Measurements from ENCODE around the gene C12orf60.

Gene C12orf60

DNA sequence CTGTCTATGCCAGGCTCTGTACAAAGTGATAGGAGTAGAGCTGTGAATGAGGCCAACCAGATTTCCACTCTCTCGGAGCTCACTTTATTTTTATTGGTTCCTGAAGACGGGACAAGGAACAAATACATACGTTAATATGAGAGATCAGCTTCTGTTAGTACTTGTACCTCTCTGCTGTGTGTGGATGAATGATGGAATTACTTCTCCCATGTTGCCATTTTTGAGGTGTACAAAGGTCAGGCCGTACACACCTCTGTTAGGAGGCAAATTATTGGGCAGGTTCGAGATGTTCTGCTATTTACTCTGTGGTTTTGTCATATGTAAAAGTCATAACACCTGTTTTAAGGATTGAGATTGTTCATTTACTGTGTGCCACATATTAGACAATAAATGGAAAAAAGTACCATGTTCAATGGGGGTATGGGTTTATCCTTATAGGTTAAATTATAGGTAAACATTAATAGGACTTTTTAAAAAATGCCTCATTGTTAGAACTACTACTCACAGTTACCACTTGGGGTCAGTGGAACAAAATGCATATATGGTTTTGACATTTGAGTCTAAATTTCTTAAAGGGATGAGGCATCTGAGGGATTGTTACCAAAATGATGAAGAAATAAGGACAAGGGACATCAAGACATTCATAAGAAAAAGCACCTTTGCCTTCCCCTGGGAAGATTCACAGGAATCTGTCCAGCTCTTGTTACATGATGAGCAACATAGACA lies 27.1 kb upstream of the C12orf60 start:
- in situ Hi-C loops (cut with MboI; ENCODE audit: low sequenced_read_pairs), result no loop called here

DNA sequence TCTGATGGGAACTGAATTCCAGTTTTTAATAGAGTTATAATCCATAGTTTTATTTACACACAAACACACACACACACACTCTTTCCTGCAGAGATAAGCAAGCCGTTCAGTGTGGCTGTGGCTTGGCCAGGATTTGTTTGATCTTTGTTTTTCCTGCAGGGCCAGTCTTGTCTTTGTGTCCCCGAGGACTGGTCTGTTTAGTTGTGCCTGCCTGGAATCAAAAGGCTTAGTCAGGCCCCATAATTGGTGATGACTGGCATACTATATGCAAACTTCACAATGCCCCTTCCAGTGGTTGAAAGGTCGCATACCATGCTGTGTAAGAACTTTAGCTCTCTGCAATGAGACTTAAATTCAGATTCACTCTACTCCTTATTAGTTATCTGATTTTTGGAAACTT lies 26.2 kb upstream of the C12orf60 start:
- in situ Hi-C loops (cut with MboI; ENCODE audit: low sequenced_read_pairs), result no loop called here

DNA sequence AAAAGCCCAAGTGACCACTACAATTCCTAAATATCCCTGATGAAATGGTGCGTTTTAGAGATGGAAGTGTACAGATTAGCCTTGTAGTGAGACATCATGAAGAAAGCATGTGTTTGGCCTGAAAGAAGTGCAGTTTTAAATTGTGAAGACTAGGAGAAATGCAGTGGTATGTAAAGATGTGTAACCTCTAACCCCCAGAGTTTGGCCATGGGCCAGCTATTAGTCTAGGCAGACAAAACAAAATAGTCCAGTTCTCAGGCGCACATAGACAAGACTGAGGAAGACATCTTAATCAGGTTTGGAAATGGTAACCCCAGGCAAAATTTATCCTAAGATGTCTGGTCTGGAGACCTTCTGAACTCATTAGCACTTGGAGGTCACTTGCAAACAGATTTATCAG lies 23.6 kb upstream of the C12orf60 start:
- in situ Hi-C loops (cut with MboI; ENCODE audit: low sequenced_read_pairs), result no loop called here

DNA sequence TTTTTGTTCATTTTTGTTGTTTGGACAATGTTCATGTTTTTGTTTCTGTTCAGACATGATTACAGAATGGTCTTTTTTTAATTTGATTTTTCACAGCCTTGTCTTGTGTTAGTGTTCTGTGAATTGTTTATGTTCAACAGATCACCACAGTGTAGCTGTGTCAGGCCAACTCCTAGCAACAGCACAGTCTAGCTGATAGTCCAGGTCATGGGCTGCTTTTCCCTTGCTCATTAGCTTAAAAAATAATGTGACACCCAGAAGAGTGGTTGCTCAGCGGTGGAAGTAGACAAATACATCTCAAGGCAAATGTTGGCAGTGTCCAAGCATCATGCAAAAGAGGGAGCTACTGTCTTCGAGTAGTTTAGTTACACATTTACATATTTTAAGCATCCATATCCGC lies 22.6 kb upstream of the C12orf60 start:
- in situ Hi-C loops (cut with MboI; ENCODE audit: low sequenced_read_pairs), result no loop called here

DNA sequence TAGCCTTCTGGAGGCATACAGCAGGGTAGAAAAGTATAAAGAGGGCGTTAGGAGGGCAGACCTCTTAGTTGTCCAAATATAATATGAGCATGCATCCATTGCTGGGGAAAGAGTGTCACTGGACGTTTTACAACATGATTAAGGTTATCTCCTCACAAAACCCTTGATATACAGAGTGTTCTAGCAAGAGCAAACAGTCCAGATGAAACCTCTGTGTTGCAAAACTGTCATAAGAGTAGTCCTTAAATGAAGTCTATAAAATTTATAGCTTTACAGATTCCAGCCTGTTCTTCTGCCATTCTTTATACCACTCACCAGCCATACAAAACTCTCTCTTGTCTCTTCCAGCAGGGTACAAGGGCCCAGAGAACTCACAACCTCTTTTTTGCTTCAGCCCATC lies 21.9 kb upstream of the C12orf60 start:
- in situ Hi-C loops (cut with MboI; ENCODE audit: low sequenced_read_pairs), result no loop called here

DNA sequence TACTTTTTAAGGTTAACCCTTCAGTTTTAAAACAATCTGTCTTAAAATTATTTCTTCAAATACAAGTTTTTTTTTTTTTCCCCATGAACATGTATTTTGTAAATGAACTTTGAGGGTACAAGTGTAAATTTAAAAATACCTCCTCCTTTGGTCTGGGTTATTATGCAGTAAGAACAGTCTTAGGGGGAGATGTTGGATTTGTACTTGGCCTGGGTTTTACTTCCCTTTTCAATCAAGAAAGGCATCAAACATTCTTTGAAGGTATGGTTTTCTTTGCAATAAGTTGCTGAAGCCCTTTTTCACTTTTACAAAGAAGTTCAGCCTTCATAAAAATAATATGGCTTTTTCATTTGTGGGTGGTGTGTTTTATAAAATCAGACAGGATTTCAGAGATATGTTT lies 20.7 kb upstream of the C12orf60 start:
- in situ Hi-C loops (cut with MboI; ENCODE audit: low sequenced_read_pairs), result no loop called here

DNA sequence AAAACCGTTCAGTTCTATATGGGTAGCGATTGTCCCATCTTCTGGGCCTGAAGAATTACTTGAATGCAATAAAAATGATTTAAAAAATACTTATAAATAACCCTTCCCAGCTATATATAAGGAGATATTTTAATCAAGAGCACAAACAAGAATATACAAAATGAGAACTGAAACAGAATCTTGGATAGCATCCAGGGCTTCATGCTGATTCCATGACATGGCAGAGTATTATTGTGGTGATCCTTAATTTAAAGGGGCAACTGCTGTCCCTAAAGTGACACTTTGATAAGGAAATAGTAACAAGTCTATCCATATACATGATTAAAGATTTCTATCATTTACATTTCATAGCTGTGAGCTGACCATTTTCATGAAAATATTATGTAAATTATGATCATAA lies 19.0 kb upstream of the C12orf60 start:
- in situ Hi-C loops (cut with MboI; ENCODE audit: low sequenced_read_pairs), result no loop called here

DNA sequence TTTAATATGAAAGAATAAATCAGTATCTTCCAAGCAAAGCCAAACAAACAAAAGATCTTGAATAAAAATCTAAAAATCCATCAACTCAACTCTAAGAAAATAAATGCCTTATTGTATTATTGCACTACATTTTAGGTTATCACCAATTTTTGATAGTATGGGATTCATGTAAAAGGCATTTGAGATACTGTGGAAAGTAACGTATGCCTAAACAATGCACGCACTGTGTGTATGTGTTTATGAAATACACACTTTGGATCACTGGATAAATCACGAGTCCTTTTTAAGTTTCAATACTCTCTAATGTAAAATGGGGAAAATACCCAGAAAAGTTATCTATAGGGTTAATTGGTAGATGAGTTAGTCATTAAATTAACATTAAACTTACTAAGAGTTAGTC lies 17.9 kb upstream of the C12orf60 start:
- in situ Hi-C loops (cut with MboI; ENCODE audit: low sequenced_read_pairs), result no loop called here

DNA sequence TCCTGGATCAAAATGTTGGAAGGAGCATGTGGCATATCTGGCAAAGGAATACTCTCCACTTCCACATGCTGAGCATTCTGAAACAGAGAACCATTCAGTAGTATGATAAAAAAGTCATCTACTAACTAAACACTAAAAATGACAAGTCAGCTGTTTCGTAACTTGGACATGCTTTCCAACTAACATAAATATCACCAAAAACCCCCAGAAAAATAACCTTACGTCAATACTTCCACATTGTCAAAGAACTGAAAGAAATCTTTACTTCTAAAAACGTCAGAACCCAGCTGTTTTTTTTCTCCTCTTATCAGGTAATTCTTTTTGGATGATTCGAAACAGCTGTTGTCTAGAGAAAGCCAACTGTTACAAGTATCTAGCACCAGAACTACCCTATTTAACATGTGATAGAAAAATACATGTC lies 8.4 kb upstream of the C12orf60 start:
- in situ Hi-C loops (cut with MboI; ENCODE audit: low sequenced_read_pairs), result no loop called here

DNA sequence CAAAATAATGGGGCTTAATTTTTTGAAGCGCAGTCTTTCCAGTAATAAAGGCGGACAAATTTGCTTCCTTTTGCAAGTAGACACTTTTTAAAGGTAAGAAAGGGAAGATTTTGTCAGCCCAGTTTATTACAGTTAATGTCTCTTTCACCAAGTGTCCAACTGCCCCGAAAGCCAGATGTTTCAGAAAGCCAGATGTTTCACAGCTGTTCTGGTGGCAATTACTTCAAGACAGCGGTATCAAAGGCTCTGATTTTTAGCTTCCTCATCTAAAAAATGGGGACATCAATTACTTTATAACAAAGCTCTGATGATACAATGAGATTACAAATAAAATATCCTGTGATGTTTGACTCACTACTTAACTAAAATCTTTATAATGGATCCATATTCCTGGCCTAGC lies 1.2 kb upstream of the C12orf60 start:
- in situ Hi-C loops (cut with MboI; ENCODE audit: low sequenced_read_pairs), result no loop called here

DNA sequence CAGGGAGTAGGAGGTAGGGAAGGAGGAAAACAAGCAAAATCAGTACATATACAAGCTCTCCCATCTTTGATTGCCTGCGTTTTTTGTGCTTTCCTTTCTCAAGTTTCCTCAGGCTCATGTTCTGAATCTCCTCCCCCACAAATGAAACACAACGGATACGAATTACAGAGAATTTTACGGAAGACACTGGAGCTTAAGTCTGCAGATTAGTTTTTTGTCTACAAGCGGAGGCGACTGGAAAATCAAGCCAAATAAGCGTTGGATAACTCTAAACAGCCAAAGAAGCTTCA lies 804 bp upstream of the C12orf60 start:
- in situ Hi-C loops (cut with MboI; ENCODE audit: low sequenced_read_pairs), result no loop called here

DNA sequence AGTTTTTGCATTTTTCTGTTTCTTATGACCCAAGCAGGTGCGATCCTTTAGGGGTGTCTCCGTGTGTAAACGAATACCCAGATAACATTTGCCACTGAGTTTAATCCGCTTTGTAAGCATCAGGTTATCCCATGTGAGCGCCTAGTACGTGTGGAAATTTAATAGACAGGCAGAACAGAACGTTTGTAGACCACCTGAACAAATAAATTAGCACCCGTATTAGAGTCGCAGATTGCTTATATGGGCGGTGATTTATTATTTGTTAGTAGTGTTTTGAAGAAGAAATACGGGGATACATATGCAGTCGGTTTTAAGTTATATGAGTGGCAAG lies 325 bp downstream of the C12orf60 start:
- in situ Hi-C loops (cut with MboI; ENCODE audit: low sequenced_read_pairs), result no loop called here

DNA sequence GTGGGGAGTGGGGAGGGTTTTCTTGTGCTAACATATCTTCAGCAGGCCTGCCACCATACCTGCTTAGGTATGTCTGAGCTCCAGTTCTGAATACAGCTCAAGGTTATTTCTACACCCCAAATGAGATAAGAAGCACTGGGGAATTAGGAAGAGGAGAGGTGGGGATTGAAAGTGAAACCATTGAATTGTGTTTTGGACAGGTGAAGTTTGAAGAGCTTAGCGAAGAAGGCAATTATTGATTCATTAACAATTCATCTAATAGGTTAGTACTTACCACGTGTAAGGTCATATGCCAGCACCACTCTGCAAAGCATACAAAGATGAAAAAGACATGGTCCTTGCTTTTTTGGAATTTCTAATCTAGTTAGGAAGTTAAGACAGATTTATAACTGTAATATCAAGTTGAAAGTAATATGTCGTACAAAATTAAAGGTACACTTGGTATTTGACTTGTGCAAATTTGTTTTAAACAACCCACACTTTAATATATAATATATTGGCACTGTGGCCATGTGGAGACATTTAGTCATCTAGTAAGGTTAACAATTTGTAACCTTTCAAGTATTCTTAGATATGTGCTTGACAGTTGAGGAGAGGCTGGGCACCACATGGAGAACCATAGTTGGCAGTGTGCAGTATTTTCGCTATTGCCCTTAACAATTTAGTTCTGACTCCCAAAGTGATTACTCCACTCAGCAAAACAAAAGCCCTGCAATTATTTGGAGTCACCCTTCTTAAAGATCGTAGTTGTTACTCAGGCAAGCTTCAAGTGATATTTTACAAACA lies 6.9 kb downstream of the C12orf60 start:
- in situ Hi-C loops (cut with MboI; ENCODE audit: low sequenced_read_pairs), result no loop called here

DNA sequence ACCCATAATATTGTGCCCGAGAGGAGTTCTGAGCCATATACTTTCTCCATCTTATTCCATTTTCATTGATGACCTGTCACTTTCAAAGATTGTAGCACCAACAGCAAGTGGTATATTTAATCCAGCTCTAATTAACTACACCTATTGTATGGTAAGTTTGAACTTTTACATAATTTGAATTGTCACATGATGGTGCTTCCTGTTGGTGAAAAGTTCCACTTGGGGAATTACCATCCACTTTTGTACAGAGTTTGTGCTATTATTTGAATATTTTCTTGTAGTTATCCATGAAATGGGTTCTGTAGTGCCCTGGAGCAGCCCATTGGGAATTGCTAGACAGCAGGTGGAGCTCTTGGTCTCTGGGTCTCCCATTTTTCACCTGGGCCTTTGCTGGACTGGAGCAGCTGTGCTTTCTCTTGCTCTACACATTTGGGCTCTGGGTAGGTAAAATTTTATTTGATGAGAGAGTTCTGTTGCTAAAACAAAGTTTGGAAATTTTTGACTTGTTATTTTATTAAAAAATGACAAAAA lies 7.5 kb downstream of the C12orf60 start:
- in situ Hi-C loops (cut with MboI; ENCODE audit: low sequenced_read_pairs), result no loop called here

DNA sequence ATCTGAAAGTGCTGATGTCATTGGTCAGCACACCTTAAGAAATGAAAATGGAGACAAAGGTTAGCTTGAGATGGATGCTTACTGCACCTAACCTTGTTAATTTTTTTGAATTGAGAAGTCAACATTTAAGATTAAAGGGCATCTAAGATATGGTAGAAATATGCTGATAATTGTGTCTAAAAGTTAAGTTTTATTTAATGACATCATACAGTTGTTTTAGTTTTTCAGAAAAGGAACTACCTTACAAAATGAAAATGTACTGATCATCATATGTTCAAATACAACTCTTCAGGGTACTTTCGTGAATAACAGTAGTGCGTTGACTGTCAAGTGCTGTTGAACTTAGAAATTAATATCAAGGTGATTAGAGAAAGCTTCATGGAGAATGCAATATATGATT lies 8.0 kb downstream of the C12orf60 start:
- in situ Hi-C loops (cut with MboI; ENCODE audit: low sequenced_read_pairs), result no loop called here

DNA sequence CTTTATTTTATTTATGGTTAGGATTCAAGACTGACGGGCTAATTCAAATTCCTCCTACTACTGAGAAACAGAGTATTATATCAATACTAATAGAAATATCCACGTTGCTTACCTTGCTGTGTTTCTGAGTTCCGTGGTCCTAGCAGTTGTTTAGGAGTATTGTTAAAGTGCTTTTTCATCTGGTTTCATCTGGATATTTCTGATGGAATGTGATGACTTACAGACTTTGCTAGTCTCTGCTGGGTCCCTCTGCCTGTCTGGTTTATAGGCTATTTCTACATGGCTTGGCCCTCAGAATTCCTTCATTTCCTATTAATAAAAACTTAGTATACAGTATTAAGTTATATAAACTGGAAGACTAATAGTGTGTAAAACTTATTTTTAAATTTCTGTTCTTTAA lies 10.5 kb downstream of the C12orf60 start, which contains the start of gene SMCO3:
SMCO3 (minus strand) TSS at position 169 of the 400 bp plus-strand sequence. CDS start 7,502 bp downstream, outside the sequence.
- in situ Hi-C loops (cut with MboI; ENCODE audit: low sequenced_read_pairs), result no loop called here

DNA sequence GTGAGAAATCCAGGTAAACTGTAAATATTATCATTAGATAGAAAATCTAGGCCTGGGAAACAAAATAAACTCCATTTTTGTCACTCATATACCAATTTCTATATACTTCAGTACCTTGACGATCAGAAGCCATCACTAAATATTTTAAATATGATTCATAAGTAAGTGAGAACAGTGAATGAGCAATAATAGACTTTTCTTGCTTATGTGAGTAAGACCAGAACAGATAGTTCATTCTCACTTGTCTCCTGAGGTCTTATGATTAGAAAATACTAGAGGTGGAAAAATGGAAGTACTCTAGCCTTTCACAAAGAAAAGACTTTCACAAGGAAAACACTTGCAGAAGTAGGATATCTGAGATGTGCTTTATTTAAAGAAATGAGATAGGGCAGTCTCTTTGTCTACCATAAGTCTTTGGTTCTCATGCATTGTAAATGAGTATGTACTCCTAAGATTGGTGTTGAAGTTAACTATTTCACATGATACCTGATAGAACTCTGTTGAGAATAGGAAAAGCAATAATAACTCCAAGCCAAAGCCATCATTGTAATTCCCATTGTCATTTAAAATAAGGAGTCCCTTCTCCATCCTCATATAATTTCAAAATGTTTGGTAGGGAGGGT lies 20.7 kb downstream of the C12orf60 start:
- in situ Hi-C loops (cut with MboI; ENCODE audit: low sequenced_read_pairs), result no loop called here

DNA sequence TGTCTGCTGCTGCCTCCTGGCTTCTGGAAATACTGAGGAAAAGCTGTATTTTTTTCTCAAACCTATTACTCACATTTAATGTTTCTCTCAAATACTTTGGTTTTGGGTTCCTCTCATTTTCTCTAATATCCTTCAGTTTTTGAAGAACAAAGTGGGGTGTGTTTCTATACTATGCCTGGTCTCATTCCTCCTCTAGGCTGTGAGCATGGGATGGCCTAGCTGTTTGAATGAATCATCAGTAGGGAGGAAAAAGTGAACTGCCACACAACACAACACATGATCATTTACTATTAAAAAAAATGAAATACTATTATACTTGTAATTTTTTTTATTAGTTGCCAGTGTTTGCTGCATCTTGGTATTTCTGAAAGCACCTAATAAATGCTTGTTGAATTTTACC lies 21.8 kb downstream of the C12orf60 start:
- in situ Hi-C loops (cut with MboI; ENCODE audit: low sequenced_read_pairs), result no loop called here

DNA sequence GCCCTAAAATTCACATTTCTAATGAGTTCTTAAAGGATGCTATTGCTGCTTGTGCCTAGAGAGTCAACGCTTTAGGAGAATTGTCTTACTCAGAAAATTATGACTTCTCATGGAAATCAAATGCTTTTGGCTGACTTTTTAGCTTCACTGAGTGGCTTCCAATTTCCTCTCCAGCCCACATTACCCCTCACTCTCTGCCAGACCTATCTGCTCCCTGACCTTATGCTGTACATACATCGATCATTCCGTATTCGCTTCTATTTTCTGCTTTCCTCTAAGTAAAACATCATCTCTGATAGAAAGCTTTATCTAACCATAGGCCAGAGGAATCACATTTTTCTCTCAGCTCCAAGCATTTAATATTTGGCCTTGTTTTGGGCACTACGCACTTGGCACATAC lies 23.0 kb downstream of the C12orf60 start:
- in situ Hi-C loops (cut with MboI; ENCODE audit: low sequenced_read_pairs), result no loop called here

DNA sequence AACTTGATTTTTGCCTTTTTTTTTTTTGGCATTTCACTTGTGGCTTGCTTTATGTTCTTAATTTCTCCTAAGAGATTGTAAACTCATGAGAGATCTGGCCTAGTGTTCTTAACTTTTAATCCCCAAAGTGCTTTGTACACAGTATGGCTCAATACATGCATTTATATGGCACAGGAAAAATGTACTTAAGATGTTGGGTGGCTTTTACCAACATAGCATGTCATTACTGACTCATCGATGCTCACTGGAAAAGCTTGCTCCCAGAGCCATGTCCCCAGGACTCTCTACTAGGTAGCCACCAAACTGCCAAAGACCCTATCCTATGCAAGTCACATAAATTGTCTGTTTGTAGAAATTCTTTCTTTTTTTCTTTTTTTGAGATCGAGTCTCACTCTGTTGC lies 23.6 kb downstream of the C12orf60 start:
- in situ Hi-C loops (cut with MboI; ENCODE audit: low sequenced_read_pairs), result no loop called here

DNA sequence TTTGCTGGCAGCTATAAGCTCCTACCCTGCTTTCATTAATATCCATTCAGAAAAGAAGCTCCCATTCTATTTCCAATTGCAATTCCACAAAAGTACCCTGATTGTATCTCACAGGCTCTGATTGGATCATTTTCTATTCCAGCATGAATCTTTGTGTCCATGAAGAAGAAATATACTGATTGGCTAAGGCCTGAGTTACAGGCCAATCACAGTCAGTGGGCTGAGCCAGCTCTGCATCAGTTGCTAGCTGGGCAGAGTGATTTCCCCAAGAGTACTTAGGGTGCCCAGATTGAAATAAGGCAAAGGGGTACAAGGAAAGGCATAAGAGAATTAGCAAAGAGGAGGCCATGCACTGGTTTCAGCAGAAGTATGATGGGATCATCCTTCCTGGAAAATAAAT lies 25.4 kb downstream of the C12orf60 start:
- in situ Hi-C loops (cut with MboI; ENCODE audit: low sequenced_read_pairs), result no loop called here

DNA sequence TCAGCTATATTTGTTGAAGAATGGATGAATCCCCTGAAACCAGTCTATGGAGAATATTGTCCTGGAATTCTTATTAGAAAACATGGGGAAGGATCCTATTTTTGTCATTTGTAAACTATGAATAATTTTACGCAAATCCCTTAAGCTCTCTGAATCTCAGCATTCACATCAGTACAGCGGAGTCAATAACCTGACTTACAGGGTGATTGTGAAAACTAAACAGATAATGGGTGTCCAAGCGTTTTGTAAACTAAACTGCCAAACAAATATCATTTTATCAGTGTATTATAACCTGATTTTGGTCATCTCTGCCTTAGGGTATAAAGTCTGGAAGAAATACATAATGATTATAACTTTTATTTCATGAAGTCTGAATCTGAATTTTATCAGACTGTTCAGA lies 29.9 kb downstream of the C12orf60 start:
- in situ Hi-C loops (cut with MboI; ENCODE audit: low sequenced_read_pairs), result no loop called here
